Stimulated activated CD4-positive, alpha-beta T cell treated with anti-CD3 and anti-CD28 coated beads, Interleukin-4, amount 100 ng/mL, for 24 hours (primary cell): Measurements from ENCODE around the gene PPP1CB.

Experiments
- DNase-seq: peaks from one replicate; pipeline ENCODE4 v3.0.0-alpha.2; 2020

Gene PPP1CB

GRCh38 chr2:28745876-28746275 lies 5.8 kb upstream of the PPP1CB start:
- DNase-seq: no peak

- DNase-seq: no peak
These were observed 5.1 kb upstream of the PPP1CB start for GRCh38 chr2:28746429-28747111.

GRCh38 chr2:28747714-28748113 lies 3.9 kb upstream of the PPP1CB start:
- no peak for DNase-seq

- no peak for DNase-seq
These were observed 3.5 kb upstream of the PPP1CB start for GRCh38 chr2:28748176-28748575.

- no peak for DNase-seq
These were observed 2.7 kb upstream of the PPP1CB start for GRCh38 chr2:28748941-28749340.

- no peak for DNase-seq
These were observed 2.1 kb upstream of the PPP1CB start for GRCh38 chr2:28749526-28749925.

GRCh38 chr2:28750316-28751251 lies 1.0 kb upstream of the PPP1CB start:
- peak; percentile 44 for DNase-seq

- DNase-seq: peak; percentile 31
These were observed 463 bp downstream of the PPP1CB start for GRCh38 chr2:28751956-28752630.

GRCh38 chr2:28752631-28753376 lies 1.2 kb downstream of the PPP1CB start:
- DNase-seq: no peak

- no peak for DNase-seq
These were observed 2.7 kb downstream of the PPP1CB start for GRCh38 chr2:28754321-28754720.

GRCh38 chr2:28755421-28755820 lies 3.8 kb downstream of the PPP1CB start:
- no peak for DNase-seq

- no peak for DNase-seq
These were observed 6.8 kb downstream of the PPP1CB start for GRCh38 chr2:28758459-28758858.

GRCh38 chr2:28761420-28761819 lies 9.8 kb downstream of the PPP1CB start:
- no peak for DNase-seq

- DNase-seq: no peak
These were observed 13.5 kb downstream of the PPP1CB start for GRCh38 chr2:28764909-28765711.

GRCh38 chr2:28766070-28766469 lies 14.4 kb downstream of the PPP1CB start:
- DNase-seq: no peak

- DNase-seq: no peak
These were observed 15.7 kb downstream of the PPP1CB start for GRCh38 chr2:28767337-28767736.

GRCh38 chr2:28768422-28768821 lies 16.8 kb downstream of the PPP1CB start:
- DNase-seq: no peak

GRCh38 chr2:28768952-28769351 lies 17.3 kb downstream of the PPP1CB start:
- no peak for DNase-seq

GRCh38 chr2:28772351-28772750 lies 20.7 kb downstream of the PPP1CB start:
- DNase-seq: no peak

- DNase-seq: no peak
These were observed 24.8 kb downstream of the PPP1CB start for GRCh38 chr2:28776471-28776870.

- no peak for DNase-seq
These were observed 26.8 kb downstream of the PPP1CB start for GRCh38 chr2:28778392-28778791.

- no peak for DNase-seq
These were observed 27.4 kb downstream of the PPP1CB start for GRCh38 chr2:28779001-28779400.
